Esophagus muscularis mucosa (tissue), 4 donors: ENCODE data around the gene KCNH3. TPM values are rescaled to one million over a fixed set of nuclear protein-coding genes. Genes with fewer than 3 reads are reported as not detected.
A peak's percentile ranks its signal among the peaks of the same experiment; 100 is the strongest.

ENCODE experiments used
- DNase-seq: peaks from one replicate; pipeline ENCODE4 v3.0.0-alpha.2; 2017; ENCODE audit errors: extremely low spot score
- H3K27ac ChIP-seq, 4 donors: fragments of 200-600 bp; sonication (generic); replicated peaks in 1 of 4; 1 replicate in 3 of 4; 2 replicates in 1 of 4; pipeline ENCODE4 v1.5.1; 2016 to 2019; ENCODE audit warnings: mild to moderate bottlenecking in 1 of 4
- H3K27me3 ChIP-seq, 4 donors: fragments of 200-600 bp; sonication (generic); one replicate each; pipeline versions ENCODE4 v1.5.1 to v1.6.0; 2016 to 2019
- H3K36me3 ChIP-seq, 4 donors: fragments of 200-600 bp; sonication (generic); one replicate each; pipeline ENCODE4 v1.5.1; 2016 to 2019
- H3K4me1 ChIP-seq, 4 donors: fragments of 200-600 bp; sonication (generic); one replicate each; pipeline ENCODE4 v1.5.1; 2016 to 2019
- H3K4me3 ChIP-seq, 4 donors: fragments of 200-600 bp; sonication (generic); 1 replicate in 2 of 4; 2 replicates in 2 of 4; pipeline ENCODE4 v1.5.1; 2016 to 2019; ENCODE audit warnings: mild to moderate bottlenecking in 4 of 4, moderate library complexity in 1 of 4
- H3K9me3 ChIP-seq, 4 donors: fragments of 200-600 bp; sonication (generic); 1 replicate in 3 of 4; 2 replicates in 1 of 4; pipeline ENCODE4 v1.5.1; 2016 to 2019
- EP300 ChIP-seq: sonication (generic); formaldehyde crosslinking; IDR thresholded peaks from one replicate; pipeline ENCODE4 v1.6.1; 2017; ENCODE audit warnings: antibody characterized with exemption
- POLR2A ChIP-seq: fragments of 450-650 bp; IDR thresholded peaks from one replicate; pipeline ENCODE4 v1.6.1; 2017; ENCODE audit warnings: antibody characterized with exemption, moderate library complexity, mild to moderate bottlenecking, low read depth
- POLR2AphosphoS5 ChIP-seq, 2 donors: sonication (generic); formaldehyde crosslinking; IDR thresholded peaks; one replicate each; pipeline ENCODE4 v1.6.1; 2017; ENCODE audit warnings: antibody characterized with exemption in 2 of 2
- WGBS: methylation state at CpG from one replicate; pipeline ENCODE4 v1.1.5; 2018; 5-methylcytosine and 5-hydroxymethylcytosine counted together
- intact Hi-C: fragments of 100-400 bp; cut with DNase I; formaldehyde crosslinking; loops from one replicate; pipeline ENCODE4 v1.15.1; 2023
- total RNA-seq, 4 donors: library from RNA; depleted of rRNA; stranded (reverse); fragments of >200 nt; gene quantifications; one replicate each; pipeline versions ENCODE4 v1.1.0 to v1.2.1, GENCODE V29; 2016
- TF ChIP-seq, protein P1 (sequence below), 3 experiments: fragments of 200-600 bp in 2 of 3; fragments of 450-650 bp in 1 of 3; sonication (generic) in 2 of 3; IDR thresholded peaks; one replicate each; pipeline ENCODE4 v1.5.1; 2017 to 2019; ENCODE audit warnings: antibody characterized with exemption in 3 of 3, mild to moderate bottlenecking in 2 of 3, moderate library complexity in 1 of 3

The KCNH3 gene
- total RNA-seq, 4 donors from 2014 or later = 0.34 to 0.66 (median 0.65) TPM; not detected in 1

DNA sequence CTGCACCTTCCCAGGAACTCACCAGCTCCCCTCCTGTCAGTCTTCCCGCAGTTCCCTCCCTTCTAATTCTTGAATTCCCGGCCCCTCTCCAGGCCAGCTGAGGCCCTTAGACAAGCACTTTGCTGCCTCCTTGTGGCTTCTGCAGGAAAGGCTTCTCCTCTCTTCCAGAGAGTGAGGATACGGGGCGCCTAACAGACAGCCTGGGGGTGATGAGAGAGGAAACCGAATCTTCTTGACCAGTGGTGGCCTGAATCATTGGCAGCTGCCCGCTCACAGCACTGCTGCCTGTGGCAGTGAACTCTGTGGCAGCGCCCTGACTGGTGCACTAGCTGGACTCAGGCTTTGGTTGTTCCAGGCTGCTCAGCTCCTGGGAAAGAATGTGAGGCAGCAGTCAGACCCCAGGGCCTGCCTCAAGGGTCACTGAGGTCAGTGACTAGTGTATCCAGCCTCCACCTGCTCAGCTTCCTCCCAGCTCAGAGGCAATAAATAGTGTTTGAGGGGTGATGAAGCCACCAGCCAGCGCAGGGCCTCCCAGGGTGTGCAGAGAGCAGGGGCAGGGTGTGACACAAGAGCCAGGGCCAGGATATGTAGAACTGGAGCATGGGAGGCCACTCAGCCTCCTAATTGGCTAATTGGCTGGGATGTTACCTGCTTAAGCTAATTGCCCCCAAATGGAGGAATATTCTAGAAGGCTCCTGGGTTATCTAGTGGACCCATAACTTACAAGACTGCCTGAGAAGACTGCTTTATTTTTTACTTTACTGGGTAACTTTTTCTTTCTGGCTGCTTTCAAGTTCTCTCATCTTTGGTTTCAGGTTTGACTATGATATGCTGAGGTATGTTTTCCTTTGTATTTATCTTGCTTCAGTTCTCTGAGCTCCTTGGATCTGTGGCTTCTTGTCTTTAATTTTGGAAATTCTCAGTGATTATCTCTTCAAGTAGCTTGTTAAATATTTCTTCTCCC is 42.0 kb downstream of the KCNH3 start:
- Histone ChIP-seq H3K27ac (peak overlapping the region; percentile 4 to 55 (median 30)), H3K36me3 (peaks cover 0 to 21% (median 2%) of the 10 kb centered on the region in 4 donors), H3K4me3 (no peak overlapping the region), H3K9me3 (no peaks in the 10 kb centered on the region), H3K4me1 (peaks cover 21 to 43% (median 30%) of the 10 kb centered on the region in 4 donors), H3K27me3 (no peaks in the 10 kb centered on the region)
- TF ChIP-seq POLR2A (no peak), EP300 (no peak), POLR2AphosphoS5 (IDR thresholded peaks at IDR 0.05) (no peak)
- TF ChIP-seq, protein P1, sequence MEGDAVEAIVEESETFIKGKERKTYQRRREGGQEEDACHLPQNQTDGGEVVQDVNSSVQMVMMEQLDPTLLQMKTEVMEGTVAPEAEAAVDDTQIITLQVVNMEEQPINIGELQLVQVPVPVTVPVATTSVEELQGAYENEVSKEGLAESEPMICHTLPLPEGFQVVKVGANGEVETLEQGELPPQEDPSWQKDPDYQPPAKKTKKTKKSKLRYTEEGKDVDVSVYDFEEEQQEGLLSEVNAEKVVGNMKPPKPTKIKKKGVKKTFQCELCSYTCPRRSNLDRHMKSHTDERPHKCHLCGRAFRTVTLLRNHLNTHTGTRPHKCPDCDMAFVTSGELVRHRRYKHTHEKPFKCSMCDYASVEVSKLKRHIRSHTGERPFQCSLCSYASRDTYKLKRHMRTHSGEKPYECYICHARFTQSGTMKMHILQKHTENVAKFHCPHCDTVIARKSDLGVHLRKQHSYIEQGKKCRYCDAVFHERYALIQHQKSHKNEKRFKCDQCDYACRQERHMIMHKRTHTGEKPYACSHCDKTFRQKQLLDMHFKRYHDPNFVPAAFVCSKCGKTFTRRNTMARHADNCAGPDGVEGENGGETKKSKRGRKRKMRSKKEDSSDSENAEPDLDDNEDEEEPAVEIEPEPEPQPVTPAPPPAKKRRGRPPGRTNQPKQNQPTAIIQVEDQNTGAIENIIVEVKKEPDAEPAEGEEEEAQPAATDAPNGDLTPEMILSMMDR (IDR thresholded peaks at IDR 0.05) = peak; percentile 63 to 89 (median 84)
- intact Hi-C loops = loop anchor here (2.0 to 5.0 kb wide), 2 partner anchors 41 to 224 kb away; partner anchors contain the start of gene PRPF40B
- 36% methylated on average over 5 of the region's 8 CpGs for WGBS
- no peak for DNase-seq

DNA sequence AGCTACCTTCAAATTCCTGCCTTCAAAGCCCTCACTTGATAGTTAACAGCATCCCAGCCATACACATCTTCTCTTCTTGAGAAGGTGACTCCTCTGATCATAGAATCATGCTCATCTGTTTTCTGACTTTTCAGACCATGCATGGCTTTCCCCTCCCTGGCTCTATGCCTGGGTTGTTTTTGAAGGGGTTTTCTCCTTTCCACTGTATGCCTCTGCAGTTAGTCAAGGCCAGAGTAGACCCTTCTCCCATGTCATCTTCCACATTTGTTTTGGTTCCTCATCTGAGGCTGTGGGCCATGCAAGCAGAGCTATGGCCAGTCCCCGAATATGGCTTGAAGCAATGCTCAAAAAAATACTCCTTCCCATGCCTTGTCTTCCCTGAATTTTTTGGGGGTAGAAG is 43.4 kb downstream of the KCNH3 start:
- intact Hi-C loops = loop anchor here (5.0 kb wide), 1 partner anchor 40 kb away; the partner anchor contains the start of gene PRPF40B
- no peak overlapping the region for H3K4me3 ChIP-seq
- no peaks in the 10 kb centered on the region for H3K9me3 ChIP-seq
- no peak for DNase-seq
- peaks cover 21 to 43% (median 30%) of the 10 kb centered on the region in 4 donors for H3K4me1 ChIP-seq
- WGBS = 67% methylated on average over 1 of the region's 1 CpG
- peak overlapping the region in 1 of 4 donors; percentile 7 for H3K27ac ChIP-seq
- TF ChIP-seq, protein P1 (IDR thresholded peaks at IDR 0.05) = no peak
- no peak for TF ChIP-seq EP300
- TF ChIP-seq POLR2AphosphoS5 (IDR thresholded peaks at IDR 0.05) = no peak
- no peak for TF ChIP-seq POLR2A
- no peaks in the 10 kb centered on the region for H3K27me3 ChIP-seq
- peaks cover 0 to 22% (median 9%) of the 10 kb centered on the region in 4 donors for H3K36me3 ChIP-seq

DNA sequence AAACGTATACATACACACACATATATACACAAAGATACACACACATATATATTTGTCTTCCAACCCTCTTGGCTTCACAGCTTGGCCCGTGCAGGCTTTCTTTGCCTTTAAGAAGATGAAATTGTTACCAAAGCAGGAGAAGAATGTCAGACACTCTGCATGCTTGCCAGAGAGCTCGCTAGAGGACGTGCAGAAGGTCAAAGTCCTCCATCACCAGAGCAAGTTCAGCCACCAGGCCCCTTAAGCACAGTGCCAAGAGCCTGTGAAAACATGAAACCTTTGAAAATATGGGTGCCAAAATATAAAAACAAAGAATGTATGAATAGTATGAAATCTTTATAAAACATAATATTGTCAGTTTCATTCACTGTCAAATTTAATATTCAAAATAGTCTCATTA is 44.0 kb downstream of the KCNH3 start:
- H3K27ac ChIP-seq = peak overlapping the region; percentile 50 to 65 (median 64)
- intact Hi-C loops = loop anchor here (5.0 kb wide), 1 partner anchor 39 kb away; the partner anchor contains the start of gene PRPF40B

DNA sequence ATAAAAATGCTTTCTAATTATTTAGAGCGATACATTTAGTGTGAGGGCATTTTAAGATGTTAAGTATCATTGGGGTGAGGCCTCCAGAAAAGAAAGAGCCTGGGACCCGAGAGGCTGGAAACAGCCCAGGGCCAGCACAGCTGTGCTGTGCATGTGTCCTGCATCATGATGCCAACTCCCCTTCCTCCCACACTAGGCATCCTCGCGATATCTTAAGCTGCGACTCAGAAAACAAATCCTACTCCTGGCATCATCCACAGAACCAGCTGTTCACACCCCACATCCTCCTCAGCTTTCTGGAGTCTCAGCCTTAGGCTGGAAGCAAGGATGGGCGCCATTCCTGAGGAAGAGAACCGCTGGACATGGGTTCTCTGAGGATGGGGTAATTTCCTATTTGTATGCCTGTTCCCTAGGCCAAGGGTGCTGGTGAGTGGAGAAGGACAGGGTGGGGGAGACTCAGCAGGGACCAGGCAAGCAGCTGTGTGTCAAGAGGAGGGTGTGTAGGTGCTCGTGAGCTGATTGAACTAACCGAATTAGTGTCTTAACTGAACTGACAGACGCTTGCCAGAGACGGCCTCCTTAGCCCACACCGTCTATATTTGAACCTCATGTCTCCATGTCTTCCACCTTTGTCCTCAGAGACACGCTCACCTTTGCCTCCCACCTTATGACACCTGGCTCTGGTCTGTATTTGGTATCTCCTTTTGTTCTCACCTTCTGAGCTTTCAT is 44.7 kb downstream of the KCNH3 start:
- H3K27ac ChIP-seq = peak overlapping the region; percentile 50 to 65 (median 64)
- H3K9me3 ChIP-seq = no peaks in the 10 kb centered on the region
- WGBS = 70% methylated on average over 13 of the region's 13 CpGs
- H3K27me3 ChIP-seq = no peaks in the 10 kb centered on the region
- intact Hi-C loops = loop anchor here (5.0 kb wide), 1 partner anchor 39 kb away; the partner anchor contains the start of gene PRPF40B
- H3K4me1 ChIP-seq = peaks cover 23 to 43% (median 30%) of the 10 kb centered on the region in 4 donors
- no peak for DNase-seq
- H3K36me3 ChIP-seq = peaks cover 0 to 22% (median 8%) of the 10 kb centered on the region in 4 donors
- H3K4me3 ChIP-seq = no peak overlapping the region
- TF ChIP-seq POLR2A (no peak), EP300 (no peak), POLR2AphosphoS5 (IDR thresholded peaks at IDR 0.05) (no peak)
- TF ChIP-seq, protein P1 (IDR thresholded peaks at IDR 0.05) = no peak

More for the DNA sequence above, 44.0 kb downstream of the KCNH3 start:
- no peak for DNase-seq
- Histone ChIP-seq H3K4me3 (no peak overlapping the region), H3K27me3 (no peaks in the 10 kb centered on the region), H3K9me3 (no peaks in the 10 kb centered on the region), H3K4me1 (peaks cover 21 to 43% (median 30%) of the 10 kb centered on the region in 4 donors), H3K36me3 (peaks cover 0 to 18% (median 8%) of the 10 kb centered on the region in 4 donors)
- peak in 1 of 2 donors; percentile 9 for TF ChIP-seq POLR2AphosphoS5 (IDR thresholded peaks at IDR 0.05)
- TF ChIP-seq, protein P1 (IDR thresholded peaks at IDR 0.05) = no peak
- 22% methylated on average over 4 of the region's 4 CpGs for WGBS
